SK-N-SH (cell line): ENCODE results near the gene KCNJ16. TPM values are rescaled to one million over a fixed set of nuclear protein-coding genes. Genes with fewer than 3 reads are reported as not detected.

Source experiments
- CTCF ChIA-PET: fragments of 300-600, 350-600 bp; formaldehyde crosslinking; extraction: SDS; loops from one replicate; lab custom pipeline; 2021; lab: Yijun Ruan, JAX
- POLR2A ChIA-PET: fragments of 350-600 bp; sonication (Branson Sonifier 250); formaldehyde crosslinking; extraction: SDS; loops from one replicate; lab custom pipeline; 2020; ENCODE audit warnings: antibody characterized with exemption, inconsistent platforms; lab: Yijun Ruan, JAX
- DNase-seq: peaks from one replicate; pipeline ENCODE4 v3.0.0; 2012
- H2AFZ ChIP-seq: fragments of 200-600 bp; sonication (generic); 2 replicates; pipeline ENCODE4 v1.8.1; 2016; ENCODE audit warnings: antibody characterized with exemption, mild to moderate bottlenecking, low read depth
- H3F3A ChIP-seq: fragments of 200-600 bp; sonication (generic); replicated peaks from 2 replicates; pipeline ENCODE3; 2016; ENCODE audit warnings: antibody characterized with exemption, mild to moderate bottlenecking; ENCODE audit not compliant: insufficient read depth
- H3K27ac ChIP-seq, 2 experiments: fragments of 200-500 bp in 1 of 2; fragments of 200-600 bp in 1 of 2; sonication (Bioruptor generic) in 1 of 2; sonication (generic), shearing (Covaris generic) in 1 of 2; 2 replicates each; pipeline versions ENCODE4 v1.5.1 to v1.6.1; 2014 to 2016; ENCODE audit warnings: low read depth in 2 of 2, inconsistent platforms in 1 of 2, low read length in 1 of 2, mild to moderate bottlenecking in 1 of 2, mixed read lengths in 1 of 2
- H3K27me3 ChIP-seq: fragments of 200-600 bp; sonication (generic), shearing (Covaris generic); 2 replicates; pipeline ENCODE4 v1.6.1; 2016; ENCODE audit warnings: mixed run types; ENCODE audit not compliant: insufficient read depth
- H3K36me3 ChIP-seq, 2 experiments: fragments of 200-500 bp in 1 of 2; fragments of 200-600 bp in 1 of 2; sonication (Bioruptor generic) in 1 of 2; sonication (generic) in 1 of 2; replicated peaks in 1 of 2; 2 replicates each; pipeline versions ENCODE3 to v1.5.1; 2014 to 2016; ENCODE audit warnings: low read length in 1 of 2, mild to moderate bottlenecking in 1 of 2; ENCODE audit not compliant: insufficient read depth in 2 of 2, control insufficient read depth in 1 of 2
- H3K4me1 ChIP-seq, 2 experiments: fragments of 200-500 bp in 1 of 2; fragments of 200-600 bp in 1 of 2; sonication (Bioruptor generic) in 1 of 2; sonication (generic), shearing (Covaris generic) in 1 of 2; 2 replicates each; pipeline versions ENCODE4 v1.5.1 to v1.6.1; 2014 to 2016; ENCODE audit warnings: low read depth in 1 of 2, low read length in 1 of 2, mixed run types in 1 of 2; ENCODE audit not compliant: insufficient read depth in 2 of 2, control insufficient read depth in 1 of 2
- H3K4me2 ChIP-seq: fragments of 200-600 bp; sonication (generic), shearing (Covaris generic); 2 replicates; pipeline ENCODE4 v1.6.1; 2017; ENCODE audit warnings: mixed run types
- H3K4me3 ChIP-seq, 2 experiments: fragments of 200-500 bp in 1 of 2; fragments of 200-600 bp in 1 of 2; sonication (Bioruptor generic) in 1 of 2; sonication (generic), shearing (Covaris generic) in 1 of 2; 2 replicates each; pipeline versions ENCODE4 v1.5.1 to v1.8.1; 2014 to 2016; ENCODE audit warnings: low read depth in 2 of 2, inconsistent platforms in 1 of 2, low read length in 1 of 2, mild to moderate bottlenecking in 1 of 2, mixed read lengths in 1 of 2, moderate library complexity in 1 of 2
- H3K79me2 ChIP-seq: fragments of 200-600 bp; sonication (generic); 2 replicates; pipeline ENCODE4 v1.8.1; 2017; ENCODE audit warnings: mild to moderate bottlenecking; ENCODE audit not compliant: insufficient read depth
- H3K9ac ChIP-seq: fragments of 200-600 bp; sonication (generic); 2 replicates; pipeline ENCODE4 v1.6.1; 2017; ENCODE audit warnings: mixed run types
- H3K9me2 ChIP-seq: fragments of 200-600 bp; sonication (generic); 2 replicates; pipeline ENCODE4 v1.6.1; 2017; ENCODE audit warnings: mixed run types
- H3K9me3 ChIP-seq: fragments of 200-600 bp; sonication (generic); 2 replicates; pipeline ENCODE4 v1.6.1; 2017; ENCODE audit warnings: mixed run types, mild to moderate bottlenecking, moderate library complexity
- H4K20me1 ChIP-seq: fragments of 200-600 bp; sonication (generic); 2 replicates; pipeline ENCODE4 v1.6.1; 2017; ENCODE audit warnings: mild to moderate bottlenecking, mixed run types; ENCODE audit not compliant: insufficient read depth
- EP300 ChIP-seq, 2 experiments: IDR thresholded peaks; 2 replicates each; pipeline versions ENCODE4 v1.4.0 to v1.6.1; 2012; ENCODE audit warnings: borderline replicate concordance in 1 of 2, low read depth in 1 of 2, low read length in 1 of 2
- EZH2phosphoT487 ChIP-seq: fragments of 200-600 bp; sonication (generic); IDR thresholded peaks from 2 replicates; pipeline ENCODE4 v1.6.1; 2017; ENCODE audit warnings: low read depth, mixed run types, mild to moderate bottlenecking, antibody characterized with exemption, moderate library complexity, borderline replicate concordance
- FOSL2 ChIP-seq: IDR thresholded peaks from 2 replicates; pipeline ENCODE4 v1.4.0; 2012; ENCODE audit warnings: low read depth, mild to moderate bottlenecking, moderate library complexity, borderline replicate concordance
- IRF3 ChIP-seq: fragments of 150-350 bp; IDR thresholded peaks from 2 replicates; pipeline ENCODE4 v1.6.1; 2016; ENCODE audit warnings: mild to moderate bottlenecking, low read depth, low read length
- MXI1 ChIP-seq: IDR thresholded peaks from 2 replicates; pipeline ENCODE4 v1.6.1; 2012; ENCODE audit warnings: mild to moderate bottlenecking, low read depth, low read length, improper control_type of control experiment
- NRF1 ChIP-seq: IDR thresholded peaks from 2 replicates; pipeline ENCODE4 v1.6.1; 2012; ENCODE audit warnings: low read depth, mild to moderate bottlenecking, low read length
- PBX3 ChIP-seq: IDR thresholded peaks from 2 replicates; pipeline ENCODE4; 2012
- RAD21 ChIP-seq: IDR thresholded peaks from 2 replicates; pipeline ENCODE4 v1.6.1; 2012; ENCODE audit warnings: mild to moderate bottlenecking, low read length
- RFX5 ChIP-seq: IDR thresholded peaks from 2 replicates; pipeline ENCODE4 v1.6.1; 2012; ENCODE audit warnings: mild to moderate bottlenecking, improper control_type of control experiment, low read length
- TCF12 ChIP-seq: IDR thresholded peaks from 2 replicates; pipeline ENCODE4 v1.4.0; 2012
- USF2 ChIP-seq: fragments of 150-350 bp; IDR thresholded peaks from 2 replicates; pipeline ENCODE4 v1.6.1; 2017; ENCODE audit warnings: antibody characterized with exemption, low read length, low read depth, borderline replicate concordance
- WGBS: methylation state at CpG from one replicate; pipeline ENCODE4 v1.1.6; 2017; ENCODE audit warnings: low lambda C conversion rate; 5-methylcytosine and 5-hydroxymethylcytosine counted together
- polyA plus RNA-seq, 3 experiments: library from polyadenylated mRNA; depleted of rRNA; stranded (reverse); fragments of >200 nt; gene quantifications; 2 replicates each; pipeline ENCODE4 v1.2.3, GENCODE V29; 2012
- TF ChIP-seq, protein P1 (sequence below): IDR thresholded peaks from 2 replicates; pipeline ENCODE4 v1.4.0; 2012; ENCODE audit warnings: low read depth

Gene KCNJ16
- polyA plus RNA-seq, 1 of the 3 experiments (the other 2 are of a cell fraction): not detected

- no peak for DNase-seq
- Histone ChIP-seq H3K27me3 (no peaks in the 10 kb centered on the region), H4K20me1 (no peaks in the 10 kb centered on the region), H3K27ac (no peak overlapping the region), H3K4me2 (no peak overlapping the region), H2AFZ (no peak overlapping the region), H3K9me2 (no peaks in the 10 kb centered on the region), H3F3A (no peaks in the 10 kb centered on the region), H3K4me1 (peaks cover 0 to 3% of the 10 kb centered on the region in 2 experiments; a peak in 2 of 4 replicates), H3K9ac (no peak overlapping the region)
- CTCF ChIA-PET: interaction anchor here (0.9 to 1.4 kb wide), 4 partner anchors 10 to 446 kb away, joined by 3 to 5 read pairs (median 4); no protein-coding TSS in a partner anchor
- TF ChIP-seq, protein P1, sequence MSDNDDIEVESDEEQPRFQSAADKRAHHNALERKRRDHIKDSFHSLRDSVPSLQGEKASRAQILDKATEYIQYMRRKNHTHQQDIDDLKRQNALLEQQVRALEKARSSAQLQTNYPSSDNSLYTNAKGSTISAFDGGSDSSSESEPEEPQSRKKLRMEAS: no peak
- TF ChIP-seq RAD21 (no peak), TCF12 (no peak), IRF3 (no peak), NRF1 (no peak), PBX3 (no peak), EZH2phosphoT487 (no peak), MXI1 (no peak), FOSL2 (no peak)
- TF ChIP-seq, all 33 proteins: peak for 0
- H3K79me2 ChIP-seq: no peaks in the 10 kb centered on the region
- H3K36me3 ChIP-seq: no peaks in the 10 kb centered on the region
- 64% methylated on average over 13 of the region's 13 CpGs for WGBS
- no peaks in the 10 kb centered on the region for H3K9me3 ChIP-seq
- POLR2A ChIA-PET: no interaction called here
- H3K4me3 ChIP-seq: no peak overlapping the region
Observed at GRCh38 chr17:70053241-70054234, 21.5 kb upstream of the KCNJ16 start.

DNA sequence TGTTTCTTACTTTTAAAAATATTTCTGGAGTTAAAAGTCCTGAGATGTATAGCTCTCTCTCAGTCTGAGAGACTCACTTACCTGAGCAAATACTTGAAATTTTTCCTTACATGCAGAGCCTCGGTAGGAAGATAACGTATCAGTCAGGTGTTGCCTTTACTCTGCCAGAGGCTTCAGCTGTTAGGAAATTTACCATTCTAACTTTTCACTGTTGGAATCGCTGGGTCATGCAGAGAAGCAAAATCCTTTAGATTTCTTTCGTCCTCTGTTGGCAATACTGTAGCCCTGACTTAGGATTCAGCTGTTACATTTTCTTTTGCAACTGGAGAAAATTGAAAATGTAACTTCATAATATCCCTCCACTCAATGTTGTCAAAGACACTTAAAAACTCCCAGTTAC, 20.0 kb upstream of the KCNJ16 start:
- Histone ChIP-seq H3K4me3 (no peak overlapping the region), H3K4me2 (no peak overlapping the region), H3K9ac (no peak overlapping the region), H3K27ac (no peak overlapping the region), H3K9me2 (no peaks in the 10 kb centered on the region), H3F3A (no peaks in the 10 kb centered on the region), H4K20me1 (no peaks in the 10 kb centered on the region), H3K36me3 (no peaks in the 10 kb centered on the region), H3K9me3 (no peaks in the 10 kb centered on the region), H3K79me2 (no peaks in the 10 kb centered on the region), H3K27me3 (no peaks in the 10 kb centered on the region), H2AFZ (no peak overlapping the region), H3K4me1 (peaks cover 0 to 3% of the 10 kb centered on the region in 2 experiments; a peak in 2 of 4 replicates)
- ChIA-PET POLR2A (no interaction called here), CTCF (interaction anchor here (1.3 to 1.9 kb wide), 3 partner anchors 11 to 446 kb away, joined by 3 to 5 read pairs (median 5); no protein-coding TSS in a partner anchor)
- WGBS: 82% methylated on average over 4 of the region's 4 CpGs
- TF ChIP-seq RFX5: no peak
- TF ChIP-seq TCF12: no peak
- no peak for TF ChIP-seq EP300 (IDR thresholded peaks at IDR 0.05; ENCODE audit: borderline replicate concordance in 1 of 2, low read depth in 1 of 2, low read length in 1 of 2)
- TF ChIP-seq USF2: no peak
- no peak for DNase-seq
